WTC11 (cell line): ENCODE results near the gene GLG1. TPM values are rescaled to one million over a fixed set of nuclear protein-coding genes. Genes with fewer than 3 reads are reported as not detected.
A peak's percentile ranks its signal among the peaks of the same experiment; 100 is the strongest.

ENCODE experiments used
- ATAC-seq: fragments of 200-7000 bp; cut with Tn5 transposase; 2 replicates; pipeline ENCODE4 v1.10.0; 2021; ENCODE audit warnings: mild to moderate bottlenecking, moderate library complexity
- CTCF ChIA-PET: fragments of 300-600 bp; sonication (Branson Sonifier 250); formaldehyde crosslinking; loops from one replicate; lab custom pipeline; 2021; ENCODE audit warnings: antibody characterized with exemption; lab: Charles Lee
- POLR2A ChIA-PET: fragments of 350-600 bp; sonication (Branson Sonifier 250); formaldehyde crosslinking; loops from one replicate; lab custom pipeline; 2021; ENCODE audit warnings: antibody characterized with exemption; lab: Charles Lee
- DNase-seq: peaks from one replicate; pipeline ENCODE4 v3.0.0; 2021; ENCODE audit warnings: low spot score
- H3K27ac Mint-ChIP-seq: 2 replicates; pipeline ENCODE4 v1.8.0; 2021; ENCODE audit warnings: mixed read lengths
- H3K27me3 Mint-ChIP-seq: 2 replicates; pipeline ENCODE4 v1.8.0; 2021; ENCODE audit warnings: low read depth, mild to moderate bottlenecking, moderate library complexity, mixed read lengths
- H3K36me3 Mint-ChIP-seq: 2 replicates; pipeline ENCODE4 v1.8.0; 2021; ENCODE audit warnings: mixed read lengths
- H3K4me1 Mint-ChIP-seq: 2 replicates; pipeline ENCODE4 v1.8.0; 2022; ENCODE audit warnings: mixed read lengths
- H3K4me3 Mint-ChIP-seq: 2 replicates; pipeline ENCODE4 v1.8.0; 2021; ENCODE audit warnings: mild to moderate bottlenecking, moderate library complexity, mixed read lengths
- H3K9me3 Mint-ChIP-seq: 2 replicates; pipeline ENCODE4 v1.8.0; 2021; ENCODE audit warnings: mixed read lengths
- AFF4 ChIP-seq: sonication (generic); formaldehyde crosslinking; IDR thresholded peaks from 2 replicates; pipeline ENCODE4 v1.8.1; 2023; ENCODE audit warnings: mild to moderate bottlenecking, missing genetic modification reagents, borderline replicate concordance
- CREB1 ChIP-seq: sonication (generic); formaldehyde crosslinking; IDR thresholded peaks from 2 replicates; pipeline ENCODE4 v1.8.0; 2023; ENCODE audit warnings: mild to moderate bottlenecking, missing genetic modification reagents
- CREM ChIP-seq: sonication (generic); formaldehyde crosslinking; IDR thresholded peaks from 2 replicates; pipeline ENCODE4 v1.8.1; 2022; ENCODE audit warnings: mild to moderate bottlenecking, missing genetic modification reagents, moderate library complexity
- ELF4 ChIP-seq: sonication (generic); formaldehyde crosslinking; IDR thresholded peaks from 2 replicates; pipeline ENCODE4 v1.8.1; 2022; ENCODE audit warnings: low read depth, mild to moderate bottlenecking, moderate library complexity, missing genetic modification reagents
- GABPB1 ChIP-seq: sonication (generic); formaldehyde crosslinking; IDR thresholded peaks from 2 replicates; pipeline ENCODE4 v1.8.1; 2023; ENCODE audit warnings: mild to moderate bottlenecking, missing genetic modification reagents
- GTF2I ChIP-seq: fragments of 250-450 bp; sonication (Bioruptor Pico); conservative IDR thresholded peaks from 2 replicates; pipeline ENCODE4 v1.4.0; 2021; ENCODE audit warnings: mild to moderate bottlenecking
- HMGA2 ChIP-seq: fragments of 250-450 bp; sonication (Bioruptor Pico); IDR thresholded peaks from 2 replicates; pipeline ENCODE4 v1.4.0; 2021; ENCODE audit warnings: mild to moderate bottlenecking, moderate library complexity
- MYBL2 ChIP-seq: sonication (generic); formaldehyde crosslinking; IDR thresholded peaks from 2 replicates; pipeline ENCODE4 v1.8.1; 2023; ENCODE audit warnings: mild to moderate bottlenecking, moderate library complexity, missing genetic modification reagents
- NFYB ChIP-seq: sonication (generic); formaldehyde crosslinking; conservative IDR thresholded peaks from 2 replicates; pipeline ENCODE4 v1.8.0; 2022; ENCODE audit warnings: low read depth, missing genetic modification reagents
- PRDM15 ChIP-seq: sonication (generic); formaldehyde crosslinking; IDR thresholded peaks from 2 replicates; pipeline ENCODE4 v1.8.0; 2022; ENCODE audit warnings: missing genetic modification reagents
- RELA ChIP-seq: sonication (generic); formaldehyde crosslinking; IDR thresholded peaks from 2 replicates; pipeline ENCODE4 v1.8.1; 2022; ENCODE audit warnings: missing genetic modification reagents, mild to moderate bottlenecking, borderline replicate concordance
- TCF7 ChIP-seq: sonication (generic); formaldehyde crosslinking; IDR thresholded peaks from 2 replicates; pipeline ENCODE4 v1.8.0; 2022; ENCODE audit warnings: mild to moderate bottlenecking, low read depth, missing genetic modification reagents, moderate library complexity
- ZNF121 ChIP-seq: sonication (generic); formaldehyde crosslinking; IDR thresholded peaks from 2 replicates; pipeline ENCODE4 v1.8.0; 2023; ENCODE audit warnings: missing genetic modification reagents
- ZNF219 ChIP-seq: sonication (generic); formaldehyde crosslinking; IDR thresholded peaks from 2 replicates; pipeline ENCODE4 v1.8.0; 2023; ENCODE audit warnings: missing genetic modification reagents, mild to moderate bottlenecking, borderline replicate concordance
- ZNF425 ChIP-seq: fragments of 250-450 bp; sonication (Bioruptor Pico); conservative IDR thresholded peaks from 2 replicates; pipeline ENCODE4 v1.9.0; 2021; ENCODE audit warnings: mild to moderate bottlenecking
- ZNF671 ChIP-seq: fragments of 250-450 bp; sonication (Bioruptor Pico); IDR thresholded peaks from 2 replicates; pipeline ENCODE4 v1.8.0; 2021; ENCODE audit warnings: mild to moderate bottlenecking
- total RNA-seq: library from RNA; stranded (reverse); gene quantifications from 3 replicates; pipeline ENCODE4 v1.2.3, GENCODE V29; 2021

Gene GLG1
- total RNA-seq, 1 experiment from 2014 or later = 156 TPM

GRCh38 chr16:74627506-74628220 lies 20.7 kb upstream of the GLG1 start:
- no peaks in the 10 kb centered on the region for H3K27me3 Mint-ChIP-seq
- peaks cover 89% of the 10 kb centered on the region for H3K36me3 Mint-ChIP-seq
- POLR2A ChIA-PET = no interaction called here
- no peak overlapping the region for H3K4me3 Mint-ChIP-seq
- no peaks in the 10 kb centered on the region for H3K9me3 Mint-ChIP-seq
- CTCF ChIA-PET = no interaction called here
- H3K27ac Mint-ChIP-seq = no peak overlapping the region
- peaks cover 5% of the 10 kb centered on the region for H3K4me1 Mint-ChIP-seq
- DNase-seq (no peak), ATAC-seq (no peak)
- TF ChIP-seq TCF7 (CRISPR knock-in tag) = no peak
- no peak for TF ChIP-seq AFF4

- Mint-ChIP-seq H3K4me3 (no peak overlapping the region), H3K27me3 (no peaks in the 10 kb centered on the region), H3K9me3 (no peaks in the 10 kb centered on the region), H3K27ac (no peak overlapping the region), H3K4me1 (peaks cover 13% of the 10 kb centered on the region), H3K36me3 (peaks cover 90% of the 10 kb centered on the region)
- no peak for ATAC-seq
- ChIA-PET POLR2A (no interaction called here), CTCF (no interaction called here)
- DNase-seq = no peak
- TF ChIP-seq CREM (CRISPR knock-in tag) (no peak), NFYB (no peak), MYBL2 (no peak)
These were observed 20.0 kb upstream of the GLG1 start for GRCh38 chr16:74626741-74627416.

- Mint-ChIP-seq H3K36me3 (peaks cover 92% of the 10 kb centered on the region), H3K4me1 (peaks cover 16% of the 10 kb centered on the region), H3K27me3 (no peaks in the 10 kb centered on the region), H3K9me3 (no peaks in the 10 kb centered on the region), H3K4me3 (no peak overlapping the region), H3K27ac (0 out of 2 replicates have a peak overlapping the region, but pooled peaks have one; percentile 33)
- DNase-seq (no peak), ATAC-seq (no peak)
- POLR2A ChIA-PET = no interaction called here
- CTCF ChIA-PET = no interaction called here
- TF ChIP-seq AFF4 (no peak), ZNF121 (CRISPR knock-in tag) (no peak), GABPB1 (CRISPR knock-in tag) (no peak), GTF2I (CRISPR knock-in tag) (no peak), CREB1 (CRISPR knock-in tag) (no peak), RELA (CRISPR knock-in tag) (no peak), ZNF425 (no peak), ZNF671 (no peak), PRDM15 (no peak), HMGA2 (CRISPR knock-in tag) (no peak), ELF4 (CRISPR knock-in tag) (no peak), ZNF219 (no peak)
These were observed 18.8 kb upstream of the GLG1 start for GRCh38 chr16:74625500-74626350.
